NCI-H526 (cell line): ENCODE data around the gene ACRBP.
"Not testable (repeated sequence)": the region's sequence is repeated elsewhere in the genome, so short reads cannot be mapped to it uniquely, and the experiment has no call there.

Experiments
- DNase-seq, 2 experiments: peaks; one replicate each; lab custom pipeline; 2025; lab: John Stamatoyannopoulos, UW

The ACRBP gene

GRCh38 chr12:6614513-6615172 lies 32.6 kb downstream of the ACRBP start:
- no peak for DNase-seq

GRCh38 chr12:6613776-6614512 lies 33.3 kb downstream of the ACRBP start:
- DNase-seq, result peak; percentile 97

DNA sequence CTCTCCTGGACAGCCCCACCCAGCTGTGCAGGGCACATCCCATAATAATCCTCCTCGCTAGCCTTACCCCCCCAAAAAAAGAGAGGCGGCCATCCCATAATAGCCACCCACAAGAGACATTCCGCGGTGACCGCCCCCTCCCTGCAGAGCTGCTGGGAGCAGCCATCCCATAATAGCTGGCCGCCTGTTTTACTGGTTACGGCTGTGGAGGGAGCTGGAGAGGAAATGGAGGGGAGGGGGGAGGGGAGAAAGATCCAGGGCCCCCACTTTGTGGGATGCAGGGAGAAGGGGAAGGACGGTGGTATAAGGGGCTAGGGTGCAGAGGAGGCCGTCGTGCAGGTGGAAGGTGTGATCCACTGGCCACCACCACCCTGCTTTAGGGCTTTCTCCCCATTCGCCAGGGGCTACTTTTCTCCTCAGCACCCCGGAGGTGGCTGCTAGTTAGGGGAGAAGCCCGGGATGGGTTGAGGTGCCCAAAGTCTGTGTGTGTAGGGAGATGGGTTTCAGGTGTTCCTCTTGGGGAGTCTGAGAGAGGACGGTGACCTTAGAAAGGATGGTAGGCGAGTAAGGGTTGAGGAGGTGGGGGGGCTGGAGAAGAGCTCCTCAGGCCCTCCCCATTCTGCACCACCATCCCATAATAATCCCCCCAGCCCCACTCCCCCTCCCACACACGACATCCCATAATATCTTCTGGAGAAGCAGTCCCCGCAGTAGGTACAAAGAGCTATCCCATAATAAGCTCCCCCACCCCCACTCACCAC lies 34.0 kb downstream of the ACRBP start:
- peak; percentile 88 to 94 for DNase-seq

DNA sequence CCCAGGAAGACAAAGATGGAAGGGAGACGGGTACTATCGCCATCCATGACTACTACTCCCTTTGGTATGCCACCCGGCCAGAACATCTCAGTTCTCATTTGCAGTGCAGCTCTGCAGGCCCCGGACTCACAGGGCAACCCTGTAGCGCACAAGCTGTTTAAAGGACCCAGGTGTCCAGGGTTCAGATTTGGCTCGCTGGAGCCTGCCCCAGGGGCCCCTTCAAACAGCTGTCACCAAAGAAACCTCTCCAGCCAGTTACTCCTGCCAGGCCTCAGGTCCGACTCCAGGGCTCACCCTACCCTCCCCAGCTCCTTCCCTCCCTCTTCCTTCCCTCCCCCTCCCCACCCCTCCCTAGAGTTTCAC lies 34.6 kb downstream of the ACRBP start:
- DNase-seq, result no peak

DNA sequence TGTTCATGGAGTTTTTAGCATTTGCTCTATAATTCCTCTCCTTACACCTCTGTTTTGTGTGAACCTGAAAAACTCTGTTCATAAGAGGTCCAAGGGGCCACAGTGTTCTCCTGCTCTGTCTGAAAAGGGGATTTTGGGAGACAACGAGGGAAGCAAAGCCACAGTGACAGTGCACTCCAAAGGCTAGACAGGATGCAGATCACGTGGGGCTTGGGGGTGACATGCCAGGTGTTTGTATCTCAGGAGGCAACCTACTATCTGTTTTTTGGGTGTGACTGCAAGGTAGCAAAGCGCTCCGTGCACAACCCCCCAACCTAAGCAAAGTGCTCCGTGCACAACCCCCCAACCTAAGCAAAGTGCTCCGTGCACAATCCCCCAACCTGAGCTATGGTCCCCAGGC lies 35.0 kb downstream of the ACRBP start:
- DNase-seq, result peak in 1 of 2 experiments; percentile 34

DNA sequence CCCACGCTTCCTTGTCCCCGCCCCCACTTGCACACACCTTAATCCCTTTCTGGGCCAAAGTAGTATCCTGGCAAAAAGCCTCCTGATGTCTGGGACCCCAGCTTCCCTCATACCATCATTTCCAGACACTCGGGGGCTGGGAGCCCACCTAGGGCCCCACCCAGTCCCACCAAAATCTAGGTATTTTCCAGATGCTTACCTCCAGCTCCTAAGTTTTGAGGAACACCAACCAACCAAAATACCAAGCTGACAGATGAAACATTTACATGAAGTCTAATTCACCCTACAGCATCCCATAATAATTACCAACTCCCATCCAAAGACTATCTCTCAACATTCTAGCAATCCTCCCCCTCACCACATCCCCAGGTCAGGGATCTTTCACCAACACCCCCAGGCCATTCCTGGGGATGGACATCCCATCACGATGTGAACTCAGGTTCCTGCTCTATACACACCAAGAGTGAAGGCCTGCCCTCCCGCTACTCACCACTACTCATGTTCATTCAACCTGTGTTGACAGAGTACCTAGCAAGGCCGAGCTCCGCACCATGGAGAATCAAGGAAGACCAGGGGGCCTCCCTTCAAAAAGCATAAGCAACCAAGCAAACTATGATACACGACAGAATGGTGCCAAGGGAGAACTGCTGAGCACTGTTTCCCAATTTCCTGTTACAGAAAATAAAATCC lies 38.5 kb downstream of the ACRBP start:
- peak; percentile 27 to 53 for DNase-seq

GRCh38 chr12:6607751-6608591 lies 39.3 kb downstream of the ACRBP start:
- peak; percentile 94 to 96 for DNase-seq

GRCh38 chr12:6606331-6607131 lies 40.7 kb downstream of the ACRBP start:
- DNase-seq, result peak in 1 of 2 experiments; percentile 48

DNA sequence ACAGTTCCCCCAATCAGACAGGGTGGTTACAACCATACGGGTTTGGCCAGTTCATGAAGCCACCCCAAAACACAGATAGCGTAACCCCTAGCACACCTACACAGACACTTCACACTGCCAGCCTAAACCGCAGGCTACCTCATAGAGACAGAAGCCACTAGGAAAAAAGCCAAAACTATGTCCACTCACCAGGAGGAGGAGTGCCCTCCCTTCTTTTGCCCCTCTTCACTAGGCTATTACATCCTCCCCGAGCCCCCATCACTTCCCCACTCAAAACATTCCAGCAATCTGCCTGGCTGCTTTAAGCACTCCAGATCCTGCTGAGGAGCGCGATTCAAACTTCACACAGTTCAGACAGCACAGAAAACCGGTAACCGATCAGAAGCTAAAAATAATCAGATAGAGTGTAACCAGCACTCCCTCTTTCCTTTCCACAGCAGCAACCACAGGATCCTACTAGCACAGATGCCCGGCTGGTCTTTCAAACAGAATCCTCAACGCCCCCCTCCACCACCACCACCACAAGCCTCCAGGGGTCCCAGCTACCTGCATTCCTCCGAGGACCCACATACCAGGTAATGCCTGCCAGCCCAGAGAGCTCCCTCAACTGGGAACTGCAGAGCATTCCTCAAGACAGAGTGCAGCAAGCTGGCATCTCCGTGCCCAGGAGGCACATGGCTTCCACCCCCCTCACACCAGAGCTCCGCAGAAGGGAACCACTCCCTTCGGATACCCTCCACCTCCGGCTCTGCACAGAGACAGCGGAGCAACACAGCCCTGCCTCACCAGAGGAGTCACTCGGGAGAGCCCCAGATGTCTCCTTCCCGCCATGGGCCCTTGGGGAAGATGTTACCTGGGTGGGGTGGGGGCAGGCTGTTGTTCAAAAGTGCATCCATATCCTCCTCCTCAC lies 41.6 kb downstream of the ACRBP start:
- peak in 1 of 2 experiments; percentile 41 for DNase-seq

- no peak for DNase-seq
Measured at GRCh38 chr12:6604259-6605029, 42.8 kb downstream of the ACRBP start.

DNA sequence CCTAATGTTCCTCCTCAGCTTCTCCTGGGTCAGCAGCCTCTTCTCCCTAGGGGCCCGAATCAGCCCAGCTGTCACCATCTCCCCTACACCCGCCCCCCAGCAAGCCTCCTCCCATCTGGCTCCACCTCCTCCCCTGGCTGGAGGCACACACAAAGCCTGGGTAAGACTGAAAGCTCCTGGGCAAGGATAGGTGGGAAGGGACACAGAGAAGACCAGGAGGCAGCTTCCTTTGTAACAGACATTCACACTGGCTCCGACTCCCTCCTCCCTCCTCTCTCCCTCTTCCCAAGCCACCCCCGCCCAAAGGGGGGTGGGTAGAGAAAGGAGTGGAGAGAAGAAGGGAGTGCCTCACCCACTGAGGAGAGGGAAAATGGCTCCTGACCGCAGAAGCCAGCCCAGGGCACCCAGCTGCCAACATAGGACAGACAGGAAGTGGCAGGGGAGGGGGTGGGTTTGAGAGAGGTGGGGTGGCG lies 44.1 kb downstream of the ACRBP start:
- peak in 1 of 2 experiments; percentile 9 for DNase-seq

DNA sequence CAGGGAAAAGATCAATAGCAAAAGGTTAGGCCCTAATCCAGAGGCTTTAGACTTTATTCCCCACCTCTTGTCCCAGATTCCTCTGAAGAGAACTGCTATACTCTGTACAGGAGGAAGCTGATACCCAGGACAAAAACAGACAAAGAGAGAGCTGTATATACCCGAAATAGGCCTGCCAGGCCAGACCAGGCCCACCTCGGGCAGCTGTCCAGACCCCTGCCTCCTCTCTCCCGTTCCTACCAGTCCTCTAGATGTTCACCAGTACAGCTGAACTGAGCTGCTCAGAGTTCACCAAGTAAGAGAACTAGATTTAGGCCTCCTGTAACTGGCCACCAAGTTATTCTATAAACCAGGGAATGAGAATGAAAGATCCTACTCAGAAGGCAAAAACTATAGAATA lies 44.7 kb downstream of the ACRBP start:
- no peak for DNase-seq

DNA sequence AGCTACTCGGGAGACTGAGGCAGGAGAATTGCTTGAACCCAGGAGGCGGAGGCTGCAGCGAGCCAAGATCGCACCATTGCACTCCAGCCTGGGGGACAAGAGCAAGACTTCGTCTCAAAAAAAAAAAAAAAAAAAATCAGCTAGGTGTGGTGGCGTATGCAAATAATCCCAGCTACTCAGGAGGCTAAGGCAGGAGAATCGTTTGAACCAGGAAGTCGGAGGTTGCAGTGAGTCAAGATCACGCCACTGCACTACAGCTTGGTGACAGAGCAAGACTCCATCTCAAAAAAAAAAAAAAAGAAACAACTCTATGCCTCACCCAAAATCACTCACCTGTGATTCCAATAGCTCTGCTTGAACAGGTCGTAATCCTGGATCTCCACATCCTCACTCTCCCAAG lies 51.6 kb downstream of the ACRBP start:
- DNase-seq, result not testable (repeated sequence)

- DNase-seq, result no peak
Measured at GRCh38 chr12:6592087-6592486, 55.1 kb downstream of the ACRBP start.
